ENCODE data around the gene CELF2. TPM values are rescaled to one million over a fixed set of nuclear protein-coding genes. Genes with fewer than 3 reads are reported as not detected.

The CELF2 gene
- total RNA-seq, 1 donor from 2014 or later = 33.8 TPM

GRCh38 chr10:11091517-11092102, 73.9 kb downstream of the CELF2 start:
- H3K9me3 Mint-ChIP-seq (ENCODE audit: unreplicated experiment) = no peaks in the 10 kb centered on the region
- H3K4me3 Mint-ChIP-seq (ENCODE audit: unreplicated experiment) = no peak overlapping the region
- H3K27me3 Mint-ChIP-seq (ENCODE audit: unreplicated experiment) = no peaks in the 10 kb centered on the region
- H3K27ac Mint-ChIP-seq (ENCODE audit: unreplicated experiment) = no peak overlapping the region
- H3K36me3 Mint-ChIP-seq (ENCODE audit: unreplicated experiment) = no peaks in the 10 kb centered on the region
- DNase-seq (ENCODE audit: extremely low spot score, unreplicated experiment) = no peak
- TF ChIP-seq, protein P1, sequence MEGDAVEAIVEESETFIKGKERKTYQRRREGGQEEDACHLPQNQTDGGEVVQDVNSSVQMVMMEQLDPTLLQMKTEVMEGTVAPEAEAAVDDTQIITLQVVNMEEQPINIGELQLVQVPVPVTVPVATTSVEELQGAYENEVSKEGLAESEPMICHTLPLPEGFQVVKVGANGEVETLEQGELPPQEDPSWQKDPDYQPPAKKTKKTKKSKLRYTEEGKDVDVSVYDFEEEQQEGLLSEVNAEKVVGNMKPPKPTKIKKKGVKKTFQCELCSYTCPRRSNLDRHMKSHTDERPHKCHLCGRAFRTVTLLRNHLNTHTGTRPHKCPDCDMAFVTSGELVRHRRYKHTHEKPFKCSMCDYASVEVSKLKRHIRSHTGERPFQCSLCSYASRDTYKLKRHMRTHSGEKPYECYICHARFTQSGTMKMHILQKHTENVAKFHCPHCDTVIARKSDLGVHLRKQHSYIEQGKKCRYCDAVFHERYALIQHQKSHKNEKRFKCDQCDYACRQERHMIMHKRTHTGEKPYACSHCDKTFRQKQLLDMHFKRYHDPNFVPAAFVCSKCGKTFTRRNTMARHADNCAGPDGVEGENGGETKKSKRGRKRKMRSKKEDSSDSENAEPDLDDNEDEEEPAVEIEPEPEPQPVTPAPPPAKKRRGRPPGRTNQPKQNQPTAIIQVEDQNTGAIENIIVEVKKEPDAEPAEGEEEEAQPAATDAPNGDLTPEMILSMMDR (IDR thresholded peaks at IDR 0.05) = no peak
- H3K4me1 Mint-ChIP-seq (ENCODE audit: unreplicated experiment) = no peaks in the 10 kb centered on the region

DNA sequence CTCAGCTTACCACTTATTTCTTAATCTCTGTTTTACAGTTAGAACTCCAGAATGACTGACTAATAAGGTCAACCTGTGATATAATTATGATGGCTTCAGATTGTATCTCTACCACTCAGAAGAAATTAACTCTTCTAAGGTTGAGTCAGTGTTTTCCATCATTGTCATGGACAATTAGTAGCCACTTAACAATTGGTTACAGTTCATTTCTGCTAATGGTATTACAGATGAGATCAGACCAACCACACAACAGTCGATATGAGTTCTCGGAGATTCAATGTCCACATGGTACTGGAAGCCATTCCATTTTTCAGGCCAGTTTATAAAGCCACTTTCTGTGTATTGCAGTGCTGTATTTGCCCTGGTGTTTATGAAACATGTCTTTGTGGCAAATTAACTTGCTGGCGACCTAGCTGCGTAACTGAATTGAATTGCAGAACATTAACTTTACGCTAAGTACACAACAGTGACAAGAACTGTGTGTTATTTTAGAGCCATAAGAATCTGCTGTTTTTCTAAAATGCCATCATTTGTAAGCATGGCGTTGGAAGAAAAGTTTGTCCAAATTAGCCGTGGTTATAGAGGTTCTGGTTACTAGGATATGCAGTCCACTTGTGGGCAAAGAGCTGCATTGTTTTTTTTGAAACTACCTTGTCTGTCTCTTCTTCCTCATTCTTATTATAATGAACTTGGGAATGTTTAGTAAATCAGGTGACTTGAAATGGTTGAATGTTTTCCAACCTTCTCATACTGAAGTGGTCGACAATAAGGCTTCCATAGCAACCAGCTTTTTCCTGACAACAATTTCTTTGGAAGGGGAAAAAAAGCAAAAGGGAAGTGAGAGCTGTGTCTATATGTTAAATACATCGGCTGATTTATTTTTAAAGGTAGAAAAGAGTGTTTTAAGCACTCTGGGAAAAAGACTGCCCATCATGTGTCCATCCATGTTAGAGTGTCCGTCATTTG, 76.4 kb downstream of the CELF2 start:
- no peak for DNase-seq (ENCODE audit: extremely low spot score, unreplicated experiment)
- Mint-ChIP-seq H3K27ac (ENCODE audit: unreplicated experiment) (no peak overlapping the region), H3K9me3 (ENCODE audit: unreplicated experiment) (no peaks in the 10 kb centered on the region), H3K27me3 (ENCODE audit: unreplicated experiment) (no peaks in the 10 kb centered on the region), H3K4me1 (ENCODE audit: unreplicated experiment) (no peaks in the 10 kb centered on the region), H3K4me3 (ENCODE audit: unreplicated experiment) (no peak overlapping the region), H3K36me3 (ENCODE audit: unreplicated experiment) (no peaks in the 10 kb centered on the region)
- TF ChIP-seq, protein P1 (IDR thresholded peaks at IDR 0.05) = no peak

- Mint-ChIP-seq H3K27ac (ENCODE audit: unreplicated experiment) (no peak overlapping the region), H3K4me1 (ENCODE audit: unreplicated experiment) (no peaks in the 10 kb centered on the region)
- TF ChIP-seq, protein P1 (IDR thresholded peaks at IDR 0.05) = no peak
Observed at GRCh38 chr10:11095374-11095801, 77.7 kb downstream of the CELF2 start.

GRCh38 chr10:11096422-11096821, 78.8 kb downstream of the CELF2 start:
- H3K4me1 Mint-ChIP-seq (ENCODE audit: unreplicated experiment) = no peaks in the 10 kb centered on the region
- H3K27me3 Mint-ChIP-seq (ENCODE audit: unreplicated experiment) = no peaks in the 10 kb centered on the region
- H3K36me3 Mint-ChIP-seq (ENCODE audit: unreplicated experiment) = no peaks in the 10 kb centered on the region
- DNase-seq (ENCODE audit: extremely low spot score, unreplicated experiment) = no peak
- no peak overlapping the region for H3K27ac Mint-ChIP-seq (ENCODE audit: unreplicated experiment)
- H3K9me3 Mint-ChIP-seq (ENCODE audit: unreplicated experiment) = no peaks in the 10 kb centered on the region
- no peak overlapping the region for H3K4me3 Mint-ChIP-seq (ENCODE audit: unreplicated experiment)
- TF ChIP-seq, protein P1 (IDR thresholded peaks at IDR 0.05) = no peak

More at GRCh38 chr10:11095374-11095801, 77.7 kb downstream of the CELF2 start:
- Mint-ChIP-seq H3K27me3 (ENCODE audit: unreplicated experiment) (no peaks in the 10 kb centered on the region), H3K9me3 (ENCODE audit: unreplicated experiment) (no peaks in the 10 kb centered on the region), H3K36me3 (ENCODE audit: unreplicated experiment) (no peaks in the 10 kb centered on the region), H3K4me3 (ENCODE audit: unreplicated experiment) (no peak overlapping the region)
- no peak for DNase-seq (ENCODE audit: extremely low spot score, unreplicated experiment)

DNA sequence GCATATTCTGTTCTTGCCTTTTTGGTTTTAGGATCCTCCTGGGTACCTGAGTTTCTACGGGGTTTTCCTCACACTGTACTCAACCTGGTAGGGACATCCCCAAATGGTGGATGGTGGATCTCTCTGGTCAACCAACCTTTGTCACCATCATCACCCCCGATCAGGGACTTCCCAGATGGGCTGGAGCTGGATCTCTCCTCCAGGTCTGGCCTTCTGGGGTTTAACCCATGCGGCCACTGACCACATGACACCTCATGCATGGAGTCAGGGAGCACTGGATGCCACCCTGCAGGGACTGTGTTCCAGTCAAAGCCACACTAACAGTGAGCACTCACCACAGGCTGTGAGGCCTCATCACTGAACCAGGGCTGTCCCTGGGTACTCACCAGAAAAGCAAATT, 80.0 kb downstream of the CELF2 start:
- H3K27ac Mint-ChIP-seq (ENCODE audit: unreplicated experiment) = no peak overlapping the region
- H3K27me3 Mint-ChIP-seq (ENCODE audit: unreplicated experiment) = no peaks in the 10 kb centered on the region
- no peaks in the 10 kb centered on the region for H3K36me3 Mint-ChIP-seq (ENCODE audit: unreplicated experiment)
- TF ChIP-seq, protein P1 (IDR thresholded peaks at IDR 0.05) = no peak
- DNase-seq (ENCODE audit: extremely low spot score, unreplicated experiment) = no peak
- H3K4me1 Mint-ChIP-seq (ENCODE audit: unreplicated experiment) = no peaks in the 10 kb centered on the region
- H3K9me3 Mint-ChIP-seq (ENCODE audit: unreplicated experiment) = no peaks in the 10 kb centered on the region
- H3K4me3 Mint-ChIP-seq (ENCODE audit: unreplicated experiment) = no peak overlapping the region

All from osteocyte (in vitro differentiated cells).